NCI-H2171 (cell line): ENCODE measurements around the gene SEC22A.

ENCODE experiments used
- DNase-seq: peaks from one replicate; lab custom pipeline; 2025; lab: John Stamatoyannopoulos, UW

SEC22A gene

DNA sequence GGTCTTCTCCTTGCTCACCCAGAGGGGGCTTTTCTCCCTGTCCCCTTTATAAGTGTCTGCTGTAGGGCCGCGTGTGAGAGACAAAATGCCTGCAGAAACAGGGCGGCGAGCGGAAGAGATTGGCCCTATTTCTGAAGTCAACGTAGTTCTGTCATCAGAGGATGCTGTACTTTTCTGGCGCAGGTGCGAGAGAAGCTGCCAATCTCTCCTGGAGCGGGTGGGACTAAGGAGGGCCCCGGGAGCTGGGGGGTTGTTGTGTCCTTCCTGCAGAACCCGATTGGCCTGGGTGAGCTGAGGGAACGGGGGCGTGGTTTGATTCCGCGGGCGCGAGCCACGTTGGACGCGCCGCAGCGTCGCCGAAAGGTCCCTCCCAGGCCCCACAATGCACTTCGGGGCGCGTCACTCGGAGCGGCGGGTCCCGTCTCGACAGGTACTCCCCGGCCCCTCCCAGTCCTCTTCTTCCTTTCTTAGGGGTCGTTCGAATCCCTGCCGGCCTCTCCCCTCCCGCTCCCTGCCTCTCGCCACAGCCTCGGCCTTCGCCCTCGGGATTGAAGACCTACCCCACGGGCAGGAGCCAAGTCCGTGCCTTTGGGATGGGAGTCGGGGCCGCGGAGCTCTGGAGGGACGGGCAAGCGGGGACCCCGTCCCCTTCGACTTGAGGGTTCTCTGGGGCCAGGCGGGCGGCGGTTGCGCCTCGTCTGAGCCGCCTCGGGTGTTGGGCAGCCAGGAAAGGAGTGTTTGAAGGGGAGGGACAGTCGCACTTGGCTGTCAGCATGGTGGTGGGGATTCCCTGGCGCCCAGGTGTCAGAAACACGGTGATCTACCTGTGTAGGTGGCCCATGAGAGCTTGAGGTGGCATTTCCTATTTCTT is at the start of gene SEC22A:
Gene SEC22A, plus strand, starts transcription at position 387 of the 871 bp plus-strand sequence. CDS start 7,275 bp downstream, outside the sequence.
- DNase-seq = peak; percentile 97

GRCh38 chr3:123152687-123153086 is 49.1 kb upstream of the SEC22A start:
- no peak for DNase-seq

DNA sequence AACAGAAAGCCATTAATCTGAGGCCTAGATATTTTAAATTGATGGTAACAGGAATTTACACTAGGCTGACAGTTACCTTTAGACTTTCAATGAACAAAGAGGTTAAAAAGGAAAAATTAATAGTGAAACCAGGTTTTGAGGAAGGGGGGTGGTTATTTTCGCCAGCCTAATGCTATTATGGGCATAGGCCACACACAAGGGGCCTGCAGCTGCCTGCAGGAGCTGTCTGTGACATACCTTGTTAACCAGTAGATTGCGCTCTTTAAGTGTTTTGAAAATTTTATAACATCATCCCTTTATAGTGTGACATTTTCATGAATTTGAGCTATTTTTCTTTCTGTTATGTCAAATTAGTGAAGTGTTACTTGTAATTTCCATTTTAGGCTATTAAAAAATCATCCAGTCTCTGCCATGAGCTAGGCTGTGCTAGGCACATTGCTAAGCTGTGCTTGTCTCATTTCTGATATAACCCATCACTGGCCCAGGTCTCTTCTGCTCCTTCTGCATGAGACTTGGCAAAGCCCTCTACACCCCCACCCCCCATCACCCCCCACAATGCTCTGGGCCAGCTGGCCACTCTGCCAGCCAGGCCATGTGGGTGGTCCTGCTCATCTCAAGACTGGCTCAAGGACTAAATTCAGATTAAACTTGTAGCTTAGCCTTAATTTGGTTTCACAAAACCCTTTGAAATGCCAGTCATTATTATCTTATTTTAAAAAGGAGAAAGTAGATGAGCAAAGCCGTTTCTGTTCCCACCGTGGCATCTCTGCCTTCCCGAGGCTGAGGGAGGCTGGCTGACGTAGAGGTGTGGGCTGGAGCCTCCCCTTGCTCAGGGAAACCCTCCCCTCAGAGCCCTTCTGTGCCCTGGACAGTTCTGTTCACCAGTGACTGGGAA is 48.4 kb upstream of the SEC22A start:
- no peak for DNase-seq

GRCh38 chr3:123154020-123154985 is 47.4 kb upstream of the SEC22A start:
- DNase-seq = no peak

DNA sequence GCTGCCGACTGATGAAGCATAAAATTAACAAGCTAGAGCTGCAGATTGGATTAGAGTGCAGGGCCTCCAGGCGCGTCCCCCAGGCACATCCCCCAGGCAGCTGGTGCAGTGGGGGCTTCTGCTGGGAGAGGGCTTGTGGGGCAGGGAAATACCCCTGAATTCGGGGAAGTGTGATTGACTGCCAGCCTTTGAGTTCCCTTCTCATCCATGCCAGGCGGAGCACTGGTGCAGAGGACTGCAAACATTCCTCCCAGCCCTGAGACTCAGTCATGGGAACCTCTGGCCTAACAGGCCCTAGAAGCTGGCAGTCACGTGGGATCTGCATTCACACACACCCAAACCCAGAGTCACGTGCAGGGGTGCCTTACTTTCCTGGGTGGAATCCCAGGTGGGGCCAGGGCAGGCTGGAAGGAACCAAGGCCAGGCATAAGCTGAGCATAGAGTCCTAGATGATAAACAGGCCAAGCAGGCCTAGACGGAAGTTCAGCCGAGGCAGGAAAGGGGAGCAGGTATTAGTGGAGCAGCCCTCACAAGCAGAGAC is 46.2 kb upstream of the SEC22A start:
- no peak for DNase-seq

- no peak for DNase-seq
Observed at GRCh38 chr3:123156276-123156995, 45.3 kb upstream of the SEC22A start.

GRCh38 chr3:123157209-123157597 is 44.5 kb upstream of the SEC22A start:
- no peak for DNase-seq

GRCh38 chr3:123157598-123158287 is 44.0 kb upstream of the SEC22A start:
- peak; percentile 35 for DNase-seq

GRCh38 chr3:123158330-123158729 is 43.4 kb upstream of the SEC22A start:
- DNase-seq = no peak

DNA sequence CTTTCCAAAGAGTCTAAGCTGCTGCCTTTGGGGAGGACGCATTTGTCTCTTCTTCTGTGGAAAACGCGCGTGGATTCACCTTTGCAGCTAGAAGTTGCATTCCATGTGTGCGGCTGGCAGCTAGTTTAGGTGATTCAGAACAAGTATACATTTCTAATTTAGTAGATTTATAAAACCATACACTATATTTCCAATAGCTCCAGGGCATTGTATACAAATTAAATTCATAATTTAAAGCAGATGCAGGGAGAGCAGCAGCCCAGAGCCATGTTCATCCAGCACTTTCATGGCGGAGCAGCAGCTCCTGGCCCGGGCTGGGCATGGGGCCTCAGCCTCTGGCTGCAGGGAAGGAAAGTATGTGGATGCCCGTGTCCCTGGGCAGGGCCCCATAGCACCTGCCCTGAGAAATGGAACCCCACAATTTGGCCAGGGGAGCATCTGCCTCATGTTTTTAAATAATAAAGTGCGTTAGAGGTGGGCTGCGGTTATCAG is 42.8 kb upstream of the SEC22A start:
- no peak for DNase-seq

DNA sequence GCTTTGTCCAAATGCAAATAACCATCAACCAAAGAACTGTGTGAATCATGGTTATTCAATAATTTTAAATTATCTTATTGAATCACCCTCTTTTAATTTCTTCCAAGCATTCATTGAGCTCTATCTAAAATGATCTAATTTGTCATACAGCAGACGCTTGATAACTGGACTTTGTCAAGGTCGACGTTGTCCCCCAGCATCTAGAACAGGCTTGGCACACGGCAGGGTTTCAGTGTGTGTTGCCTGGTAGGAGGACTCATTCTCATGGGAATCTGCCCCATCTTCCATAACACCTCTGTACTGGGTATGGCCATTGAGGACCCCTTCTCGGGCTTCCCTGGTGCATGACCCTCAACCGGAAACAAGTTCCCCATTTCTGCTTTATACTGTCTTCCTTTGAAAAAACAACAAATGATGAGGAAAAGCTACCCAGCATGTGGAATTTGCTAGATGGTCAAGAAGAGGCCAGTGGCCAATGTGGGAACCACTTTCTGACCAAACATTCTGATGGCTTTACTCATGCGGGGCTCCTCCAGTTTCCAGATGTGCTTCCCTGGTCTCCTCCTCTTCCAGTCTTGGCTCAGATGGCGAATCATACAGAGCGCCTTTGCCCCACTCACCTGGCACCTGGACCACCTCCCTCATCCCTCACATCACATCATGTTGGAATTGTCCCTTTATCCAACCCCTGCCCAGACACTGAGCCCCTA is 41.7 kb upstream of the SEC22A start:
- no peak for DNase-seq

GRCh38 chr3:123161167-123161566 is 40.6 kb upstream of the SEC22A start:
- no peak for DNase-seq

- DNase-seq = no peak
Observed at GRCh38 chr3:123163141-123163540, 38.6 kb upstream of the SEC22A start.

- DNase-seq = no peak
Observed at GRCh38 chr3:123165163-123165562, 36.6 kb upstream of the SEC22A start.

DNA sequence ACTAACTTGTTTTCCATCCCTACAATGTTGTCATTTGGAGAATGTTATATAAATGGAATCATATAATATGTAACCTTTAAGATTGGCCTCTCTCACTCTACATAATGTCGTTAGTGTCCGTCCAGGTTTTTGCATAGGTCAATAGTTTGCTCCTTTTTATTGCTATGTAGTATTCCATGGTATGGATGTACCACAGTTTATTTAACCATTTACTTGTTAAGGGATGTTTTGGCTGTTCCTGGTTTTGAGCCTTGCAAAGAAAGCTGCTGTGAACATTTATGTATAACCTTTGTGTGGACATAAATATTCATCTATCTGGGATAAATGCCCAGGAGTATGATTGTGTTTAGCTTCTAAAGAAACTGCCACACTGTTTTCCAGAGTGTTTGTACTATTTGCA is 34.1 kb upstream of the SEC22A start:
- no peak for DNase-seq

DNA sequence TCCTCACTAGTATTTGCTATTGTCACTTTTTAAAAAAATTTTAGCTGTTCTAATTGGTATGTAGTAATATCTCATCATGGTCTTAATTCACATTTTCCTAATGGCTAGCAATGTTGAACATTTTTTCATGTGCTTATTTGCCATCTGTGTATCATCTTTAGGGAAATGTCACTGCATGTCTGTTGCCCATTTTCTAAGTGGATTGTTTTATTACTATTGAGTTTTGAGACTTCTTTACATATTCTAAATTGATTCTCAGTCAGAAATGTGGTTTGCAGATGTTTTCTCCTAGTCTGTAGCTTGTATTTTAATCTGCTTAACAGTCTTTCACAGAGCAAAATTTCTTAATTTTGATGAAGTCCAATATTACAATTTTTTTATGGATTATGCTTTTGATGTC is 33.6 kb upstream of the SEC22A start:
- no peak for DNase-seq

- no peak for DNase-seq
Observed at GRCh38 chr3:123168605-123169004, 33.1 kb upstream of the SEC22A start.

- no peak for DNase-seq
Observed at GRCh38 chr3:123169492-123169929, 32.2 kb upstream of the SEC22A start.

DNA sequence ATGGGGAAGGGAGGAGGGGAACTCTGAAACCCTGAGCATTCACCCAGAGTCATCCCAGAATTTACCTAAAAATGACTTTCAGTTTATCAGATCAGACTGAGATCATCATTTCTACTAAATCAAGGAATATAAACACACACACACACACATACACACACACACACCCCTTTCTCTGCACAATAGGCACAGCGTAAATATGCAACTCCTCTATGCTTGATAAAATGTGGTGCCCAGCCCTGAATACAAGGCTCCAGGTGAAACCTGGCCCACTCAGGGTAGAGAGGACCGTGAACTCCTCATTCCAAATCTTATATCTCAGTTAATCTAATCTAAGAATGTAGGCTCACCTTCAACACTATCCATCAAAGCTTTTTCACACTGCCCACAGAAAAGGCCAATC is 31.8 kb upstream of the SEC22A start:
- DNase-seq = no peak
